Uterus (tissue), 4 donors: ENCODE data around the gene LTBP2. TPM values are rescaled to one million over a fixed set of nuclear protein-coding genes. Genes with fewer than 3 reads are reported as not detected.

Experiments
- DNase-seq, 2 donors: peaks; one replicate each; pipeline ENCODE4 v3.0.0-alpha.2; 2019 to 2020
- H3K27ac ChIP-seq, 2 donors: fragments of 200-600 bp; sonication (generic); 1 replicate in 1 of 2; 2 replicates in 1 of 2; pipeline ENCODE4 v1.5.1; 2016 to 2018
- H3K27me3 ChIP-seq, 2 donors: fragments of 200-600 bp; sonication (generic); one replicate each; pipeline ENCODE4 v1.5.1; 2018 to 2019; ENCODE audit warnings: control low read depth in 1 of 2
- H3K36me3 ChIP-seq, 2 donors: fragments of 200-600 bp; sonication (generic); one replicate each; pipeline ENCODE4 v1.5.1; 2019; ENCODE audit warnings: control low read depth in 1 of 2
- H3K4me1 ChIP-seq, 2 donors: fragments of 200-600 bp; sonication (generic); one replicate each; pipeline ENCODE4 v1.5.1; 2018 to 2019; ENCODE audit warnings: control low read depth in 1 of 2
- H3K4me3 ChIP-seq, 2 donors: fragments of 200-600 bp; sonication (generic); 1 replicate in 1 of 2; 2 replicates in 1 of 2; pipeline ENCODE4 v1.5.1; 2018 to 2019; ENCODE audit warnings: mild to moderate bottlenecking in 1 of 2
- H3K9me3 ChIP-seq, 2 donors: fragments of 200-600 bp; sonication (generic); one replicate each; pipeline ENCODE4 v1.5.1; 2019; ENCODE audit warnings: control low read depth in 1 of 2
- CTCF ChIP-seq, 4 experiments: fragments of 200-600 bp in 2 of 4; fragments of 450-650 bp in 2 of 4; sonication (generic) in 2 of 4; IDR thresholded peaks; one replicate each; pipeline ENCODE4 v1.5.1; 2016 to 2019; ENCODE audit warnings: antibody characterized with exemption in 4 of 4, mild to moderate bottlenecking in 2 of 4, moderate library complexity in 1 of 4
- POLR2A ChIP-seq, 2 donors: fragments of 450-650 bp; IDR thresholded peaks; one replicate each; pipeline ENCODE4 v1.6.1; 2016; ENCODE audit warnings: antibody characterized with exemption in 2 of 2, mild to moderate bottlenecking in 1 of 2, moderate library complexity in 1 of 2
- intact Hi-C: fragments of 100-400 bp; cut with DNase I; formaldehyde crosslinking; loops from one replicate; pipeline ENCODE4 v1.15.1; 2023; ENCODE audit warnings: low total_unique reads
- total RNA-seq, 4 donors: library from RNA; depleted of rRNA in 3 of 4; stranded (reverse); fragments of >200 nt in 3 of 4; gene quantifications; one replicate each; pipeline versions ENCODE4 v1.1.0 to v1.2.4, GENCODE V29; 2014 to 2023
- donor health status: DM: yes; HTN: yes; CAD: no.

Gene LTBP2
- total RNA-seq, 4 donors from 2014 or later: 18.8 to 70.6 (median 35.1) TPM

- no peaks in the 10 kb centered on the region for H3K36me3 ChIP-seq
- no peak overlapping the region for H3K27ac ChIP-seq
- no peaks in the 10 kb centered on the region for H3K9me3 ChIP-seq
- H3K4me3 ChIP-seq: no peak overlapping the region
- H3K27me3 ChIP-seq: no peaks in the 10 kb centered on the region
- intact Hi-C loops: loop anchor here (10.0 kb wide), 1 partner anchor 206 kb away; the partner anchor contains the start of genes AREL1 and FCF1
- TF ChIP-seq POLR2A (IDR thresholded peaks at IDR 0.05) (no peak), CTCF (IDR thresholded peaks at IDR 0.05) (no peak)
- no peak for DNase-seq
- H3K4me1 ChIP-seq: no peaks in the 10 kb centered on the region
These were observed 103.1 kb downstream of the LTBP2 start for GRCh38 chr14:74508844-74509428.

GRCh38 chr14:74508292-74508731 lies 103.7 kb downstream of the LTBP2 start:
- intact Hi-C loops: loop anchor here (10.0 kb wide), 1 partner anchor 206 kb away; the partner anchor contains the start of genes AREL1 and FCF1
- no peaks in the 10 kb centered on the region for H3K4me1 ChIP-seq
- H3K4me3 ChIP-seq: no peak overlapping the region
- DNase-seq: no peak
- H3K27ac ChIP-seq: no peak overlapping the region
- no peak for TF ChIP-seq POLR2A (IDR thresholded peaks at IDR 0.05)
- TF ChIP-seq CTCF (IDR thresholded peaks at IDR 0.05): no peak
- no peaks in the 10 kb centered on the region for H3K36me3 ChIP-seq
- H3K27me3 ChIP-seq: no peaks in the 10 kb centered on the region
- H3K9me3 ChIP-seq: no peaks in the 10 kb centered on the region

GRCh38 chr14:74507840-74508239 lies 104.2 kb downstream of the LTBP2 start:
- H3K27ac ChIP-seq: no peak overlapping the region
- DNase-seq: no peak
- no peaks in the 10 kb centered on the region for H3K36me3 ChIP-seq
- H3K4me1 ChIP-seq: no peaks in the 10 kb centered on the region
- H3K27me3 ChIP-seq: no peaks in the 10 kb centered on the region
- no peak overlapping the region for H3K4me3 ChIP-seq
- TF ChIP-seq POLR2A (IDR thresholded peaks at IDR 0.05) (no peak), CTCF (IDR thresholded peaks at IDR 0.05) (no peak)
- H3K9me3 ChIP-seq: no peaks in the 10 kb centered on the region
- intact Hi-C loops: loop anchor here (10.0 kb wide), 1 partner anchor 207 kb away; the partner anchor contains the start of genes AREL1 and FCF1

GRCh38 chr14:74507085-74507484 lies 105.0 kb downstream of the LTBP2 start:
- H3K9me3 ChIP-seq: no peaks in the 10 kb centered on the region
- no peaks in the 10 kb centered on the region for H3K36me3 ChIP-seq
- no peak overlapping the region for H3K27ac ChIP-seq
- intact Hi-C loops: loop anchor here (10.0 kb wide), 1 partner anchor 208 kb away; the partner anchor contains the start of genes AREL1 and FCF1
- no peak for DNase-seq
- H3K4me3 ChIP-seq: no peak overlapping the region
- no peaks in the 10 kb centered on the region for H3K4me1 ChIP-seq
- no peaks in the 10 kb centered on the region for H3K27me3 ChIP-seq
- TF ChIP-seq CTCF (IDR thresholded peaks at IDR 0.05) (no peak), POLR2A (IDR thresholded peaks at IDR 0.05) (no peak)

GRCh38 chr14:74506411-74506851 lies 105.6 kb downstream of the LTBP2 start:
- H3K4me1 ChIP-seq: no peaks in the 10 kb centered on the region
- no peak for TF ChIP-seq POLR2A (IDR thresholded peaks at IDR 0.05)
- no peak for TF ChIP-seq CTCF (IDR thresholded peaks at IDR 0.05)
- no peak overlapping the region for H3K4me3 ChIP-seq
- no peak for DNase-seq
- H3K27ac ChIP-seq: no peak overlapping the region
- no peaks in the 10 kb centered on the region for H3K9me3 ChIP-seq
- no peaks in the 10 kb centered on the region for H3K27me3 ChIP-seq
- intact Hi-C loops: loop anchor here (10.0 kb wide), 1 partner anchor 208 kb away; the partner anchor contains the start of genes AREL1 and FCF1
- no peaks in the 10 kb centered on the region for H3K36me3 ChIP-seq
